T follicular helper cell (primary cell): Measurements from ENCODE around the gene RARS2.
"Not testable (repeated sequence)": the region's sequence is repeated elsewhere in the genome, so short reads cannot be mapped to it uniquely, and the experiment has no call there.

Experiments
- DNase-seq: peaks from one replicate; pipeline ENCODE4 v3.0.0-alpha.2; 2020; ENCODE audit warnings: low read depth

The RARS2 gene

GRCh38 chr6:87501809-87502572 lies 87.8 kb downstream of the RARS2 start:
- no peak for DNase-seq

GRCh38 chr6:87498048-87498447 lies 91.7 kb downstream of the RARS2 start:
- no peak for DNase-seq

- no peak for DNase-seq
Measured at GRCh38 chr6:87494761-87495422, 94.9 kb downstream of the RARS2 start.

- DNase-seq: not testable (repeated sequence)
Measured at GRCh38 chr6:87489326-87489725, 100.5 kb downstream of the RARS2 start.

GRCh38 chr6:87487555-87487954 lies 102.2 kb downstream of the RARS2 start:
- no peak for DNase-seq

DNA sequence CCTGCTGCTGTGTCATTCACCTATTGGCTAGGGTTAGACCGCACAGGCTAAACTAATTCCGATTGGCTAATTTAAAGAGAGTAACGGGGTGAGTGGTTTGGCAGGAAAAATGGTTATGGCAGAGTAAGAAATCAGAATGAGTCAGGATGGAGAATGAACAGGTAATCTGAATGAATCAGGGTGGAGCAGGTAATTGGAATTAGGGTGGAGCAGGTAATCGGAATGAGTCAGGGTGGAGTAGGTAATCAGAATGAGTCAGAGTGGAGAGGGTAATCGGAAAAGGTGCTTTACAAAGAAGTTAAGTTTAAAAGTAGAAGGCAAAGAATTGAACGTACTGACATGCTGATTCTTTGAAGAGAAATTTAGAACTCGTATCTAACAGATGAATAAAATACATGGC lies 105.3 kb downstream of the RARS2 start:
- no peak for DNase-seq

- DNase-seq: no peak
Measured at GRCh38 chr6:87483929-87484328, 105.9 kb downstream of the RARS2 start.

GRCh38 chr6:87482366-87482765 lies 107.4 kb downstream of the RARS2 start:
- DNase-seq: no peak

GRCh38 chr6:87481931-87482330 lies 107.9 kb downstream of the RARS2 start:
- no peak for DNase-seq

- DNase-seq: peak; percentile 41
Measured at GRCh38 chr6:87473419-87473903, 116.3 kb downstream of the RARS2 start.

GRCh38 chr6:87472525-87473418 lies 117.0 kb downstream of the RARS2 start, which contains the start of gene SLC35A1:
Gene SLC35A1, plus strand, starts transcription at chr6:87472974. Its CDS starts 30 bp downstream, at chr6:87473004.
- peak; percentile 69 for DNase-seq

DNA sequence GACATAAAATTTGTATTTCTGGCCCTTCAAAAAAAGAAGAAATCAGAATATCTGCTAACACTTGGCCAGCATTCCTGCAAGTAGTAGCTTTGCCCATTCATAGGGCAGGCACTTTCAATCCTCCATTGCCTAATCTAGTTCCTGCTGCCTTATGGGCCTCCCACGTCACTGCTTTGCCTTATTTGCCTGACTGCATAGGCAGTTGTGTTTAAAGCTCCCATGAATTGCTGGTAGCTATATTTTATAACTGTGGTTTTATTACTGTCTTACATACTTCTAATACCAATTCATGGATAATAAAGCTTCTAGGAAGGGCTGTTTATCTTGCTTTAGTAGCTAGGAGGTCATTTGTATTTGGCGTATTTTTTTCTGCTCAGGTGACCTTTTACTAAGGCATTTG lies 124.7 kb downstream of the RARS2 start:
- DNase-seq: no peak
